NCI-H128 (cell line): ENCODE data around the gene DLG2.
"Not testable (repeated sequence)": the region's sequence is repeated elsewhere in the genome, so short reads cannot be mapped to it uniquely, and the experiment has no call there.

ENCODE experiments used
- DNase-seq: peaks from one replicate; lab custom pipeline; 2025; ENCODE audit not compliant: unreplicated experiment; lab: John Stamatoyannopoulos, UW

The DLG2 gene

GRCh38 chr11:85123752-85124231 lies 503.4 kb downstream of the DLG2 start:
- no peak for DNase-seq

- DNase-seq = no peak
Observed at GRCh38 chr11:85118151-85118550, 509.0 kb downstream of the DLG2 start.

- no peak for DNase-seq
Observed at GRCh38 chr11:85115798-85116197, 511.3 kb downstream of the DLG2 start.

- no peak for DNase-seq
Observed at GRCh38 chr11:85114786-85115185, 512.4 kb downstream of the DLG2 start.

- DNase-seq = not testable (repeated sequence)
Observed at GRCh38 chr11:85110246-85110645, 516.9 kb downstream of the DLG2 start.

- no peak for DNase-seq
Observed at GRCh38 chr11:85109141-85109540, 518.0 kb downstream of the DLG2 start.

GRCh38 chr11:85105868-85106267 lies 521.3 kb downstream of the DLG2 start:
- no peak for DNase-seq

- no peak for DNase-seq
Observed at GRCh38 chr11:85099522-85099921, 527.6 kb downstream of the DLG2 start.

GRCh38 chr11:85098996-85099395 lies 528.1 kb downstream of the DLG2 start:
- DNase-seq = no peak

- no peak for DNase-seq
Observed at GRCh38 chr11:85096939-85097338, 530.2 kb downstream of the DLG2 start.

- DNase-seq = no peak
Observed at GRCh38 chr11:85095239-85095638, 531.9 kb downstream of the DLG2 start.

- DNase-seq = no peak
Observed at GRCh38 chr11:85094795-85095194, 532.3 kb downstream of the DLG2 start.

- DNase-seq = no peak
Observed at GRCh38 chr11:85089654-85090053, 537.5 kb downstream of the DLG2 start.

- DNase-seq = no peak
Observed at GRCh38 chr11:85088286-85088685, 538.9 kb downstream of the DLG2 start.

- DNase-seq = no peak
Observed at GRCh38 chr11:85086504-85087284, 540.5 kb downstream of the DLG2 start.

- no peak for DNase-seq
Observed at GRCh38 chr11:85076535-85077330, 550.4 kb downstream of the DLG2 start.

GRCh38 chr11:85062659-85063058 lies 564.5 kb downstream of the DLG2 start:
- no peak for DNase-seq

GRCh38 chr11:85052636-85053035 lies 574.5 kb downstream of the DLG2 start:
- no peak for DNase-seq

GRCh38 chr11:85048801-85049200 lies 578.3 kb downstream of the DLG2 start:
- no peak for DNase-seq

- no peak for DNase-seq
Observed at GRCh38 chr11:85045716-85046115, 581.4 kb downstream of the DLG2 start.

GRCh38 chr11:85044911-85045310 lies 582.2 kb downstream of the DLG2 start:
- DNase-seq = no peak

GRCh38 chr11:85042361-85042760 lies 584.8 kb downstream of the DLG2 start:
- DNase-seq = no peak
